GM20431 (cell line): ENCODE data around the gene PGAP3.
"Not testable (repeated sequence)": the region's sequence is repeated elsewhere in the genome, so short reads cannot be mapped to it uniquely, and the experiment has no call there.

Experiments used
- in situ Hi-C: fragments of 300-500 bp; cut with MseI, MboI; formaldehyde crosslinking; loops from one replicate; pipeline ENCODE4 v1.15.0; 2020; ENCODE audit warnings: low sequenced_read_pairs; ENCODE audit not compliant: unreplicated experiment

Gene PGAP3

GRCh38 chr17:39716879-39717536 lies 29.2 kb upstream of the PGAP3 start:
- in situ Hi-C loops = no loop called here

GRCh38 chr17:39716073-39716818 lies 28.4 kb upstream of the PGAP3 start:
- in situ Hi-C loops = no loop called here

- in situ Hi-C loops = no loop called here
These were observed 27.7 kb upstream of the PGAP3 start for GRCh38 chr17:39715375-39716072.

GRCh38 chr17:39714234-39714633 lies 26.4 kb upstream of the PGAP3 start:
- in situ Hi-C loops = no loop called here

GRCh38 chr17:39711851-39712250 lies 24.0 kb upstream of the PGAP3 start:
- in situ Hi-C loops = no loop called here

GRCh38 chr17:39711071-39711470 lies 23.2 kb upstream of the PGAP3 start:
- in situ Hi-C loops = not testable (repeated sequence)

GRCh38 chr17:39709998-39710964 lies 22.4 kb upstream of the PGAP3 start:
- in situ Hi-C loops = no loop called here

GRCh38 chr17:39709319-39709997 lies 21.6 kb upstream of the PGAP3 start:
- in situ Hi-C loops = no loop called here

- in situ Hi-C loops = no loop called here
These were observed 19.1 kb upstream of the PGAP3 start for GRCh38 chr17:39706921-39707337.

GRCh38 chr17:39706383-39706782 lies 18.5 kb upstream of the PGAP3 start:
- in situ Hi-C loops = no loop called here

- in situ Hi-C loops = no loop called here
These were observed 18.0 kb upstream of the PGAP3 start for GRCh38 chr17:39705786-39706348.

- in situ Hi-C loops = no loop called here
These were observed 17.1 kb upstream of the PGAP3 start for GRCh38 chr17:39704821-39705551.

GRCh38 chr17:39703913-39704312 lies 16.1 kb upstream of the PGAP3 start:
- in situ Hi-C loops = no loop called here

GRCh38 chr17:39702901-39703893 lies 15.3 kb upstream of the PGAP3 start:
- in situ Hi-C loops = no loop called here

GRCh38 chr17:39701784-39702422 lies 14.0 kb upstream of the PGAP3 start:
- in situ Hi-C loops = no loop called here

- in situ Hi-C loops = no loop called here
These were observed 13.3 kb upstream of the PGAP3 start for GRCh38 chr17:39701012-39701783.
